Measurements from ENCODE around the gene CEBPG. TPM values are rescaled to one million over a fixed set of nuclear protein-coding genes. Genes with fewer than 3 reads are reported as not detected.

CEBPG gene
- polyA plus RNA-seq, 3 donors, result 8.3 to 19.3 (median 15.4) TPM

GRCh38 chr19:33411621-33412180 is 38.2 kb downstream of the CEBPG start:
- no peak overlapping the region for H3K27ac ChIP-seq (ENCODE audit: low read depth, low read length)
- 88 to 92% (median 89%) methylated on average over 20 of the region's 20 CpGs for WGBS, 3 donors

- H3K27ac ChIP-seq (ENCODE audit: low read depth, low read length), result no peak overlapping the region
- WGBS, 3 donors, result 81 to 93% (median 87%) methylated on average over 17 to 18 of the region's 18 CpGs
These were observed 39.3 kb downstream of the CEBPG start for GRCh38 chr19:33412601-33413425.

GRCh38 chr19:33413426-33413725 is 39.9 kb downstream of the CEBPG start:
- H3K27ac ChIP-seq (ENCODE audit: low read depth, low read length), result no peak overlapping the region
- 93 to 96% (median 96%) methylated on average over 13 of the region's 13 CpGs for whole genome bisulfite sequencing, 3 donors

- WGBS, 3 donors, result 88 to 90% (median 88%) methylated on average over 23 to 25 of the region's 25 CpGs
- H3K27ac ChIP-seq (ENCODE audit: low read depth, low read length), result no peak overlapping the region
These were observed 40.6 kb downstream of the CEBPG start for GRCh38 chr19:33413868-33414666.

- H3K27ac ChIP-seq (ENCODE audit: low read depth, low read length), result no peak overlapping the region
- 90 to 94% (median 91%) methylated on average over 32 of the region's 32 CpGs for WGBS, 3 donors
These were observed 41.4 kb downstream of the CEBPG start for GRCh38 chr19:33414667-33415605.

GRCh38 chr19:33416307-33417215 is 43.1 kb downstream of the CEBPG start:
- 40 to 42% (median 41%) methylated on average over 27 of the region's 27 CpGs for WGBS, 3 donors
- H3K27ac ChIP-seq (ENCODE audit: low read depth, low read length), result no peak overlapping the region

GRCh38 chr19:33417751-33418150 is 44.2 kb downstream of the CEBPG start:
- 92 to 96% (median 93%) methylated on average over 14 of the region's 14 CpGs for WGBS, 3 donors

GRCh38 chr19:33418461-33418860 is 45.0 kb downstream of the CEBPG start:
- H3K27ac ChIP-seq (ENCODE audit: low read depth, low read length), result no peak overlapping the region
- WGBS, 3 donors, result 88 to 91% (median 90%) methylated on average over 12 of the region's 12 CpGs

More at GRCh38 chr19:33417751-33418150, 44.2 kb downstream of the CEBPG start:
- no peak overlapping the region for H3K27ac ChIP-seq (ENCODE audit: low read depth, low read length)

GRCh38 chr19:33418871-33419787 is 45.6 kb downstream of the CEBPG start:
- no peak overlapping the region for H3K27ac ChIP-seq (ENCODE audit: low read depth, low read length)
- WGBS, 3 donors, result 85 to 88% (median 88%) methylated on average over 20 of the region's 20 CpGs

GRCh38 chr19:33419788-33420130 is 46.2 kb downstream of the CEBPG start:
- 51 to 68% (median 67%) methylated on average over 6 of the region's 6 CpGs for WGBS, 3 donors
- H3K27ac ChIP-seq (ENCODE audit: low read depth, low read length), result no peak overlapping the region

- H3K27ac ChIP-seq (ENCODE audit: low read depth, low read length), result no peak overlapping the region
- WGBS, 3 donors, result 80 to 95% (median 92%) methylated on average over 9 of the region's 9 CpGs
These were observed 47.3 kb downstream of the CEBPG start for GRCh38 chr19:33420821-33421220.

- no peak overlapping the region for H3K27ac ChIP-seq (ENCODE audit: low read depth, low read length)
- 92 to 97% (median 97%) methylated on average over 7 of the region's 7 CpGs for whole genome bisulfite sequencing, 3 donors
These were observed 47.9 kb downstream of the CEBPG start for GRCh38 chr19:33421368-33421767.

GRCh38 chr19:33422369-33423180 is 49.1 kb downstream of the CEBPG start:
- 93 to 96% (median 94%) methylated on average over 3 of the region's 3 CpGs for WGBS, 3 donors
- H3K27ac ChIP-seq (ENCODE audit: low read depth, low read length), result no peak overlapping the region

- 82 to 97% (median 95%) methylated on average over 8 of the region's 8 CpGs for WGBS, 3 donors
- no peak overlapping the region for H3K27ac ChIP-seq (ENCODE audit: low read depth, low read length)
These were observed 50.7 kb downstream of the CEBPG start for GRCh38 chr19:33424181-33424580.

GRCh38 chr19:33426621-33427361 is 53.3 kb downstream of the CEBPG start:
- H3K27ac ChIP-seq (ENCODE audit: low read depth, low read length), result no peak overlapping the region
- 82 to 85% (median 83%) methylated on average over 24 of the region's 24 CpGs for WGBS, 3 donors
